Pancreas (tissue), 10 donors: ENCODE results near the gene NUDT19. TPM values are rescaled to one million over a fixed set of nuclear protein-coding genes. Genes with fewer than 3 reads are reported as not detected.
"Not testable (repeated sequence)": the region's sequence is repeated elsewhere in the genome, so short reads cannot be mapped to it uniquely, and the experiment has no call there.

ENCODE experiments used
- ATAC-seq, 4 donors: fragments of 200-7000 bp; cut with Tn5 transposase; one replicate each; pipeline versions ENCODE4 v1.8.0 to v1.9.1; 2020; ENCODE audit warnings: mild to moderate bottlenecking in 4 of 4, moderate library complexity in 4 of 4
- DNase-seq, 6 donors: peaks; one replicate each; pipeline ENCODE4 v3.0.0-alpha.2; 2020
- FAIRE-seq: peaks from 2 replicates; lab custom pipeline; 2012; peaks lifted over from hg19 to GRCh38; lab: Jason Lieb, UNC
- H3K27ac ChIP-seq, 4 donors: fragments of 200-600 bp; sonication (generic); 1 replicate in 3 of 4; 2 replicates in 1 of 4; pipeline versions ENCODE4 v1.5.0 to v1.8.0; 2020
- H3K27me3 ChIP-seq, 4 donors: fragments of 200-600 bp; one replicate each; pipeline ENCODE4 v1.8.0; 2021
- H3K36me3 ChIP-seq, 3 donors: fragments of 200-600 bp; sonication (generic) in 1 of 3; one replicate each; pipeline versions ENCODE4 v1.5.0 to v1.8.0; 2020 to 2021
- H3K4me1 ChIP-seq, 3 donors: fragments of 200-600 bp; one replicate each; pipeline ENCODE4 v1.8.0; 2021
- H3K4me3 ChIP-seq, 4 donors: fragments of 200-600 bp; sonication (generic) in 2 of 4; one replicate each; pipeline versions ENCODE4 v1.5.0 to v1.8.0; 2020 to 2021
- H3K9me3 ChIP-seq, 4 donors: fragments of 200-600 bp; one replicate each; pipeline ENCODE4 v1.8.0; 2021
- CTCF ChIP-seq, 4 donors: fragments of 200-600 bp; sonication (generic) in 3 of 4; IDR thresholded peaks; one replicate each; pipeline versions ENCODE4 v1.5.0 to v1.8.0; 2021; ENCODE audit warnings: antibody characterized with exemption in 4 of 4
- WGBS, 2 donors: extraction: QIAGEN DNeasy Blood & Tissue Kit; methylation state at CpG; one replicate each; pipeline ENCODE4 v1.1.7; 2013; 5-methylcytosine and 5-hydroxymethylcytosine counted together
- intact Hi-C, 3 donors: fragments of 100-400 bp; cut with DNase I; formaldehyde crosslinking; loops; one replicate each; pipeline versions ENCODE4 v1.11.1 to v1.14.2; 2022
- polyA plus RNA-seq, 2 donors: library from polyadenylated mRNA; stranded (reverse); fragments of 200-250 nt; gene quantifications; one replicate each; pipeline ENCODE4 v1.2.3, GENCODE V29; 2013
- total RNA-seq, 6 donors: library from RNA; stranded (reverse); fragmentation: NEBNext Ultra II Directional in 4 of 6; extraction: Animal tissue kit (Norgen Biotek cat#: 25700) in 4 of 6; gene quantifications; one replicate each; pipeline versions ENCODE4 v1.2.1 to v1.2.4, GENCODE V29; 2021 to 2023
- donor health status: healthy with polysubstance abuse.
- donor health status: DM: no; HTN: no; CAD: no; lungs with moderate emphysema.
- donor health status: DM: no; HTN: no; CAD: no.
- donor health status: control.
- donor health status: control.
- donor health status: Bipolar disorder and iron deficiency.
- donor health status: DM: yes; HTN: yes; CAD: no.
- donor health status: DM: no; HTN: no; CAD: no.
- donor health status: DM: no; HTN: no; CAD: no.
- donor health status: DM: yes; HTN: yes; CAD: no.

NUDT19 gene
- total and polyA plus RNA-seq, 8 donors: 2.5 to 8.2 (median 4.2) TPM

GRCh38 chr19:32744555-32745325, 53.1 kb downstream of the NUDT19 start:
- intact Hi-C loops: no loop called here
- FAIRE-seq (no peak), ATAC-seq (no peak), DNase-seq (no peak)
- H3K27me3 ChIP-seq: no peaks in the 10 kb centered on the region
- no peak for TF ChIP-seq CTCF (IDR thresholded peaks at IDR 0.05)
- no peaks in the 10 kb centered on the region for H3K4me1 ChIP-seq
- no peaks in the 10 kb centered on the region for H3K9me3 ChIP-seq
- H3K36me3 ChIP-seq: no peaks in the 10 kb centered on the region
- no peak overlapping the region for H3K4me3 ChIP-seq
- 88 to 93% methylated on average over 18 of the region's 18 CpGs for WGBS, 2 donors
- no peak overlapping the region for H3K27ac ChIP-seq

GRCh38 chr19:32745594-32746251, 54.1 kb downstream of the NUDT19 start:
- H3K27me3 ChIP-seq, H3K4me3 ChIP-seq, FAIRE-seq, H3K9me3 ChIP-seq, ATAC-seq, H3K36me3 ChIP-seq, intact Hi-C loops, H3K4me1 ChIP-seq, DNase-seq, H3K27ac ChIP-seq: not testable (repeated sequence)
- WGBS, 2 donors: 34 to 36% methylated on average over 2 of the region's 2 CpGs

- intact Hi-C loops, DNase-seq, H3K36me3 ChIP-seq, H3K4me3 ChIP-seq, H3K27me3 ChIP-seq, H3K27ac ChIP-seq, ATAC-seq, FAIRE-seq, H3K4me1 ChIP-seq, H3K9me3 ChIP-seq: not testable (repeated sequence)
- WGBS, 2 donors: 35 to 43% methylated on average over 2 of the region's 2 CpGs
Observed at GRCh38 chr19:32746631-32747196, 55.1 kb downstream of the NUDT19 start.

DNA sequence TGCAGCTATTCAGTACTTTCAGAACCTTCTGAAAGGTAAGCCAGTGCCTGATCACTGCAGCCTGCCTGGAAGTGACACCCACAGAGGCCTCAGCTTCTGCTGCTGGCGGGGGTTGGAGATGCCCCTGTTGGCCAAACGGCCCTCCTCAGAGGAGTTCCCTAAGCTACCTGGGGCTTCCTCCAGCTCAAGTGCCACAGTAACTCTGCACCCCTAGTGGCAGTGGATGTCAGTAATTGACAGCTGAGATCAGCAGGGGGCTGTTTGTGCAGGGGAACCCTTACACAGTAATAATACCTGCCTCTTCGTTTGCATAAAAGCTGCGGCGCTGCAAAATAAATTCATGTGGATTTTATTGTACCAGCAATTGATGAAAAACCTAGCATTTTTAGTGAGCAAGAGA, 56.9 kb downstream of the NUDT19 start:
- Histone ChIP-seq H3K9me3 (no peaks in the 10 kb centered on the region), H3K4me3 (no peak overlapping the region), H3K27me3 (no peaks in the 10 kb centered on the region), H3K36me3 (no peaks in the 10 kb centered on the region), H3K27ac (no peak overlapping the region), H3K4me1 (no peaks in the 10 kb centered on the region)
- DNase-seq (no peak), FAIRE-seq (no peak), ATAC-seq (no peak)
- 49 to 55% methylated on average over 5 of the region's 5 CpGs for WGBS, 2 donors
- no peak for TF ChIP-seq CTCF (IDR thresholded peaks at IDR 0.05)
- intact Hi-C loops: no loop called here

DNA sequence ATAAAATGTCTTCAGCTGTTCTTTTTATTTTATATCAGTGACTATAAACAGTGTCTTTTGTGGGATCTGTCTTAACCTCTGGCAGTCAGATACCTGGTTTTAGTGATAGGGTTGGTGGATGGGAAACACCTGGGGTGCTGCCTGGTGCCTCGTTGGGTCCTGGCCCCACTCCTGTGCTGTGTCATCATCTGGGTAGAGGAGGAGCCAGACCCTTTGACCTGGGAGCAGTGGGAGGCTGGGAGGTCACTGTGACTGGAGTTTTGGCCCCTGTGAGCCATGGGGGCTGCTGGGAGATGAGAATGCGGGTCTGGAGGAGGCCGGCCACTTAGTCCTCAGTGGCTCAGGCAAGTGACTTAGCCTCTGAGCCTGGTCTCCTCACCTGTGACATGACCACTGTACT, 57.3 kb downstream of the NUDT19 start:
- no peaks in the 10 kb centered on the region for H3K9me3 ChIP-seq

More for the DNA sequence above, 57.3 kb downstream of the NUDT19 start:
- no peak for FAIRE-seq
- no peaks in the 10 kb centered on the region for H3K27me3 ChIP-seq
- H3K4me3 ChIP-seq: no peak overlapping the region
- H3K36me3 ChIP-seq: no peaks in the 10 kb centered on the region
- WGBS, 2 donors: 69 to 79% methylated on average over 3 of the region's 3 CpGs
- no peak overlapping the region for H3K27ac ChIP-seq
- H3K4me1 ChIP-seq: no peaks in the 10 kb centered on the region
- no peak for ATAC-seq
- DNase-seq: no peak
- intact Hi-C loops: no loop called here
- no peak for TF ChIP-seq CTCF (IDR thresholded peaks at IDR 0.05)
